Keratinocyte (primary cell): Measurements from ENCODE around the gene MAP2K5. TPM values are rescaled to one million over a fixed set of nuclear protein-coding genes. Genes with fewer than 3 reads are reported as not detected.

Experiments used
- DNase-seq: peaks from one replicate; pipeline ENCODE4 v3.0.0-alpha.2; 2011; ENCODE audit warnings: low read depth, missing footprints, low spot score
- FAIRE-seq: peaks from 2 replicates; lab custom pipeline; 2011; peaks lifted over from hg19 to GRCh38; lab: Jason Lieb, UNC
- H2AFZ ChIP-seq: 2 replicates; pipeline ENCODE4 v1.6.0; 2012; ENCODE audit warnings: low read length, control low read depth, inconsistent platforms; ENCODE audit not compliant: control insufficient read depth
- H3K27ac ChIP-seq: 2 replicates; pipeline ENCODE4 v1.5.1; 2011; ENCODE audit warnings: low read length; ENCODE audit not compliant: control insufficient read depth, insufficient read depth
- H3K27me3 ChIP-seq: 3 replicates; pipeline ENCODE4 v1.6.0; 2011; ENCODE audit warnings: low read length; ENCODE audit not compliant: control insufficient read depth, insufficient read depth; ENCODE audit errors: extremely low read depth
- H3K36me3 ChIP-seq, 2 experiments: 2 replicates in 1 of 2; 3 replicates in 1 of 2; pipeline ENCODE4 v1.5.1; 2011; ENCODE audit warnings: low read length in 2 of 2, mild to moderate bottlenecking in 1 of 2; ENCODE audit not compliant: control insufficient read depth in 2 of 2, insufficient read depth in 2 of 2; ENCODE audit errors: extremely low read depth in 1 of 2
- H3K4me1 ChIP-seq: 3 replicates; pipeline ENCODE4 v1.5.1; 2011; ENCODE audit warnings: low read length; ENCODE audit not compliant: control insufficient read depth, insufficient read depth; ENCODE audit errors: extremely low read depth
- H3K4me2 ChIP-seq: 3 replicates; pipeline ENCODE4 v1.6.0; 2011; ENCODE audit warnings: low read depth, low read length; ENCODE audit not compliant: control insufficient read depth, insufficient read depth; ENCODE audit errors: extremely low read depth
- H3K4me3 ChIP-seq, 3 experiments: fragments of 200-600 bp in 1 of 3; sonication (generic) in 1 of 3; 2 replicates in 2 of 3; 3 replicates in 1 of 3; pipeline ENCODE4 v1.5.1; 2011 to 2016; ENCODE audit warnings: low read length in 3 of 3, mild to moderate bottlenecking in 3 of 3, control low read depth in 2 of 3, inconsistent platforms in 1 of 3, low read depth in 1 of 3, mixed read lengths in 1 of 3, mixed run types in 1 of 3, moderate library complexity in 1 of 3; ENCODE audit not compliant: control insufficient read depth in 2 of 3, insufficient read depth in 2 of 3; ENCODE audit errors: extremely low read depth in 1 of 3
- H3K79me2 ChIP-seq: 2 replicates; pipeline ENCODE4 v1.6.0; 2012; ENCODE audit warnings: low read length; ENCODE audit not compliant: control insufficient read depth, insufficient read depth
- H3K9ac ChIP-seq: 3 replicates; pipeline ENCODE4 v1.6.0; 2011; ENCODE audit warnings: low read length; ENCODE audit not compliant: control insufficient read depth, insufficient read depth; ENCODE audit errors: extremely low read depth
- H3K9me1 ChIP-seq: 3 replicates; pipeline ENCODE4 v1.6.0; 2011; ENCODE audit warnings: low read length; ENCODE audit not compliant: control insufficient read depth, insufficient read depth; ENCODE audit errors: extremely low read depth
- H3K9me3 ChIP-seq: 2 replicates; pipeline ENCODE4 v1.5.1; 2012; ENCODE audit warnings: low read depth, low read length; ENCODE audit not compliant: control insufficient read depth
- H4K20me1 ChIP-seq: 3 replicates; pipeline ENCODE4 v1.6.0; 2011; ENCODE audit warnings: low read length; ENCODE audit not compliant: control insufficient read depth, insufficient read depth; ENCODE audit errors: extremely low read depth
- EZH2 ChIP-seq: IDR thresholded peaks from one replicate; pipeline ENCODE4 v1.6.1; 2012; ENCODE audit warnings: inconsistent platforms, mild to moderate bottlenecking, low read length, moderate library complexity
- dilution Hi-C: fragments of 300-500 bp; cut with MboI; formaldehyde crosslinking; loops from one replicate; pipeline ENCODE4 v1.7.0; 2020; ENCODE audit warnings: low sequenced_read_pairs; ENCODE audit not compliant: extremely low pct_ligation_motif_present
- polyA plus RNA-seq, 5 experiments: library from polyadenylated mRNA; depleted of rRNA in 3 of 5; stranded (reverse) in 3 of 5; stranded (forward) in 1 of 5; unstranded in 1 of 5; fragments of >200 nt; gene quantifications; 1 replicate in 1 of 5; 2 replicates in 3 of 5; 3 replicates in 1 of 5; pipeline versions ENCODE4 v1.2.1 to v1.2.3, GENCODE V29; 2011 to 2012; ENCODE audit warnings: missing spikeins in 2 of 5, low read depth in 1 of 5, low replicate concordance in 1 of 5
- TF ChIP-seq, protein P1 (sequence below), 3 experiments: IDR thresholded peaks in 1 of 3; conservative IDR thresholded peaks in 1 of 3; optimal IDR thresholded peaks in 1 of 3; 2 replicates in 2 of 3; 3 replicates in 1 of 3; pipeline versions ENCODE3 to v1.5.1; 2011; ENCODE audit warnings: low read length in 3 of 3, mild to moderate bottlenecking in 3 of 3, moderate library complexity in 2 of 3, control low read depth in 1 of 3, inconsistent platforms in 1 of 3; ENCODE audit not compliant: insufficient read depth in 2 of 3; ENCODE audit errors: extremely low read depth in 1 of 3

The MAP2K5 gene
- polyA plus RNA-seq, 1 donor (not counting 4 experiments of a cell fraction or from before 2014, with no cell fraction given): 3.6 TPM

DNA sequence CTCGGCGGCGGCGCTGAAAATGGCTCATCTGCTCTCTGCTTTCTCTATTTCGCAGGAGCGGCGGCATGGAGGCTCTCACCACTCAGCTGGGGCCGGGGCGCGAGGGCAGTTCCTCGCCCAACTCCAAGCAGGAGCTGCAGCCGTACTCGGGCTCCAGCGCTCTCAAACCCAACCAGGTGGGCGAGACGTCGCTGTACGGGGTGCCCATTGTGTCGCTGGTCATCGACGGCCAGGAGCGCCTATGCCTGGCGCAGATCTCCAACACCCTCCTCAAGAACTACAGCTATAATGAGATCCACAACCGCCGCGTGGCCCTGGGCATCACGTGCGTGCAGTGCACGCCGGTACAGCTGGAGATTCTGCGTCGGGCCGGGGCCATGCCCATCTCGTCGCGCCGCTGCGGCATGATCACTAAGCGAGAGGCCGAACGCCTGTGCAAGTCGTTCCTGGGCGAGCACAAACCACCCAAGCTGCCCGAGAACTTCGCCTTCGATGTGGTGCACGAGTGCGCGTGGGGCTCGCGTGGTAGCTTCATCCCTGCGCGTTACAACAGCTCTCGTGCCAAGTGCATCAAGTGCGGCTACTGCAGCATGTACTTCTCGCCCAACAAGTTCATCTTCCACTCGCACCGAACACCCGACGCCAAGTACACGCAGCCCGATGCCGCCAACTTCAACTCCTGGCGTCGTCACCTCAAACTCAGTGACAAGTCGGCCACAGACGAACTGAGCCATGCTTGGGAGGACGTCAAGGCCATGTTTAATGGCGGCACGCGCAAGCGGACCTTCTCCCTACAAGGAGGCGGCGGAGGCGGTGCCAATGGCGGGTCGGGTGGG is 283.6 kb downstream of the MAP2K5 start:
- no peaks in the 10 kb centered on the region for H3K9me1 ChIP-seq
- peaks cover 99% of the 10 kb centered on the region for H3K27me3 ChIP-seq
- no peaks in the 10 kb centered on the region for H3K36me3 ChIP-seq
- H3K4me3 ChIP-seq: peak overlapping the region in 2 of 3 experiments; percentile 29 to 48
- no peak overlapping the region for H3K9ac ChIP-seq
- no peak for DNase-seq
- H3K4me2 ChIP-seq: peak overlapping the region; percentile 62
- H2AFZ ChIP-seq: no peak overlapping the region
- peaks cover 13% of the 10 kb centered on the region for H4K20me1 ChIP-seq
- no peaks in the 10 kb centered on the region for H3K9me3 ChIP-seq
- FAIRE-seq: no peak
- no peaks in the 10 kb centered on the region for H3K79me2 ChIP-seq
- no peak overlapping the region for H3K27ac ChIP-seq
- peak; percentile 100 for TF ChIP-seq EZH2
- TF ChIP-seq, protein P1, sequence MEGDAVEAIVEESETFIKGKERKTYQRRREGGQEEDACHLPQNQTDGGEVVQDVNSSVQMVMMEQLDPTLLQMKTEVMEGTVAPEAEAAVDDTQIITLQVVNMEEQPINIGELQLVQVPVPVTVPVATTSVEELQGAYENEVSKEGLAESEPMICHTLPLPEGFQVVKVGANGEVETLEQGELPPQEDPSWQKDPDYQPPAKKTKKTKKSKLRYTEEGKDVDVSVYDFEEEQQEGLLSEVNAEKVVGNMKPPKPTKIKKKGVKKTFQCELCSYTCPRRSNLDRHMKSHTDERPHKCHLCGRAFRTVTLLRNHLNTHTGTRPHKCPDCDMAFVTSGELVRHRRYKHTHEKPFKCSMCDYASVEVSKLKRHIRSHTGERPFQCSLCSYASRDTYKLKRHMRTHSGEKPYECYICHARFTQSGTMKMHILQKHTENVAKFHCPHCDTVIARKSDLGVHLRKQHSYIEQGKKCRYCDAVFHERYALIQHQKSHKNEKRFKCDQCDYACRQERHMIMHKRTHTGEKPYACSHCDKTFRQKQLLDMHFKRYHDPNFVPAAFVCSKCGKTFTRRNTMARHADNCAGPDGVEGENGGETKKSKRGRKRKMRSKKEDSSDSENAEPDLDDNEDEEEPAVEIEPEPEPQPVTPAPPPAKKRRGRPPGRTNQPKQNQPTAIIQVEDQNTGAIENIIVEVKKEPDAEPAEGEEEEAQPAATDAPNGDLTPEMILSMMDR (optimal IDR thresholded peaks at IDR 0.05 in 1 of 3, IDR thresholded peaks at IDR 0.05 in 1 of 3, conservative IDR thresholded peaks at IDR 0.05 in 1 of 3; ENCODE audit: extremely low read depth in 1 of 3, insufficient read depth in 2 of 3, low read length in 3 of 3): no peak
- H3K4me1 ChIP-seq: peaks cover 7% of the 10 kb centered on the region
- dilution Hi-C loops: no loop called here

DNA sequence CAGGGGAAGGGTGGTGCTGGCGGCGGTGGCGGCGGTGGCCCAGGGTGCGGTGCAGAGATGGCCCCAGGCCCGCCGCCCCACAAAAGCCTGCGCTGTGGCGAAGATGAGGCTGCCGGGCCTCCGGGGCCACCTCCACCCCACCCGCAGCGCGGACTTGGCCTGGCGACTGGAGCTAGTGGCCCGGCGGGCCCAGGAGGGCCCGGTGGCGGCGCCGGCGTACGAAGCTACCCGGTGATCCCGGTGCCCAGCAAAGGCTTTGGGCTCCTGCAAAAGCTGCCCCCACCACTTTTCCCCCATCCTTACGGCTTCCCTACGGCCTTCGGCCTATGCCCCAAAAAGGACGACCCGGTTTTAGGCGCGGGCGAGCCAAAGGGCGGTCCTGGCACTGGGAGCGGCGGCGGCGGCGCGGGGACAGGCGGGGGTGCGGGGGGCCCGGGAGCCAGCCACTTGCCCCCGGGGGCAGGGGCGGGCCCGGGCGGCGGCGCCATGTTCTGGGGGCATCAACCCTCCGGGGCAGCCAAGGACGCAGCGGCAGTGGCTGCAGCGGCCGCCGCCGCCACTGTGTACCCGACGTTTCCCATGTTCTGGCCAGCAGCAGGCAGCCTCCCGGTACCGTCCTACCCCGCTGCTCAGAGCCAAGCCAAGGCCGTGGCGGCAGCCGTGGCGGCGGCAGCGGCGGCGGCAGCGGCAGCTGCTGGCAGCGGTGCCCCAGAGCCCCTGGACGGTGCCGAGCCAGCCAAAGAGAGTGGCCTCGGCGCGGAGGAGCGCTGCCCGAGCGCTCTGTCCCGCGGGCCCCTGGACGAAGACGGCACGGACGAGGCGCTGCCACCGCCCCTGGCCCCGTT is 284.4 kb downstream of the MAP2K5 start:
- TF ChIP-seq, protein P1 (optimal IDR thresholded peaks at IDR 0.05 in 1 of 3, IDR thresholded peaks at IDR 0.05 in 1 of 3, conservative IDR thresholded peaks at IDR 0.05 in 1 of 3; ENCODE audit: extremely low read depth in 1 of 3, insufficient read depth in 2 of 3, low read length in 3 of 3): no peak
- peak; percentile 56 for TF ChIP-seq EZH2
- no peaks in the 10 kb centered on the region for H3K9me3 ChIP-seq
- FAIRE-seq (no peak), DNase-seq (no peak)
- H3K36me3 ChIP-seq: no peaks in the 10 kb centered on the region
- no peak overlapping the region for H2AFZ ChIP-seq
- no peaks in the 10 kb centered on the region for H3K9me1 ChIP-seq
- H3K27me3 ChIP-seq: peaks cover 97% of the 10 kb centered on the region
- no peak overlapping the region for H3K9ac ChIP-seq
- H3K79me2 ChIP-seq: no peaks in the 10 kb centered on the region
- H3K27ac ChIP-seq: no peak overlapping the region
- no peak overlapping the region for H3K4me2 ChIP-seq
- H3K4me1 ChIP-seq: peaks cover 7% of the 10 kb centered on the region
- H3K4me3 ChIP-seq: no peak overlapping the region
- dilution Hi-C loops: no loop called here
- peaks cover 13% of the 10 kb centered on the region for H4K20me1 ChIP-seq
